GM11168 (cell line): ENCODE results near the gene NDUFS3.
"Not testable (repeated sequence)": the region's sequence is repeated elsewhere in the genome, so short reads cannot be mapped to it uniquely, and the experiment has no call there.

ENCODE experiments used
- in situ Hi-C: fragments of 300-500 bp; cut with MboI; formaldehyde crosslinking; loops from one replicate; pipeline ENCODE4 v1.12.0; 2022; ENCODE audit warnings: low sequenced_read_pairs; ENCODE audit not compliant: unreplicated experiment

Gene NDUFS3

DNA sequence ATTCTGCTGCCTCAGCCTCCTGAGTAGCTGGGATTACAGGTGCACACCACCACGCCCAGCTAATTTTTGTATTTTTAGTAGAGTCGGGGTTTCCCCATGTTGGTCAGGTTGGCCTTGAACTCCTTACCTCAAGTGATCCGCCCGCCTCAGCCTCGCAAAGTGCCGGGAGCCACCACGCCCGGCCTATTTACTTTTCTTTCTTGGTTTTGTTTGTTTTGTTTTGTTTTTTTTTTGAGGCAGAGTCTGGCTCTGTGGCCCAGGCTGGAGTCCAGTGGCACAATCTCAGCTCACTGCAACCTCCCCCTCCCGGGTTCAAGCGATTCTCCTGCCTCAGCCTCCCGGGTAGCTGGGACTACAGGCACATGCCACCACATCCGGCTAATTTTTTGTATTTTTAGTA is 21.9 kb upstream of the NDUFS3 start:
- in situ Hi-C loops, result not testable (repeated sequence)

DNA sequence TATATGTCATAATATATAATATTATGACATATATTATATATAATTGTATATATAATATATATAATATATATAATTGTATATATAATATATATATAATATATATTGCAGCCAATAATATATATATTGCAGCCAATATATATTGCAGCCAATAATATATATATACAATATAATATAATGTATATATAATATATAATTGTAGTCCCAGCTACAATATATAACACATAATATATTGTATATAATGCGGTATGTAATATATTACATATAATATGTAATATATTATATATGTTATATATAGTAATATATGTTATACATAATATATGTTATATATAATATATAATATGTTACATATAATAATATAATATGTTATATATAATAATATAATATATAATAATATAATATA is 20.2 kb upstream of the NDUFS3 start:
- in situ Hi-C loops, result no loop called here

DNA sequence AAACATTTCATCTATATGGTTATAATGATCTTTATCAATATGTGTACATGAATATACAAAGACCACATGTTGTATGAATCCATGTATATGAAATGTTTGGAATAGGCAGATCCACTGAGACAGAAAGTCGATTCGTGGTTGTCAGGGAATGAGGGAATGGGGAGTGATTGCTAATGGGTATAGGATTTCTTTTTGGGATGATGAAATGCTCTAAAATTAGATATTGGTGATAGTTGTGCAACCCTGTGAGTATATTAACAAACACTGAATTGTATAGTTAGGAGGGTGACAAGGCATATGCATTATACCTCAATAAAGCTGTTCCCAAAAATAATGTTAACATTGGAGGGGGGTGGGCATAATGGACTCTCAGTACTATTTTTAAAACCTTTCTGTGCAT is 18.4 kb upstream of the NDUFS3 start:
- in situ Hi-C loops, result no loop called here

DNA sequence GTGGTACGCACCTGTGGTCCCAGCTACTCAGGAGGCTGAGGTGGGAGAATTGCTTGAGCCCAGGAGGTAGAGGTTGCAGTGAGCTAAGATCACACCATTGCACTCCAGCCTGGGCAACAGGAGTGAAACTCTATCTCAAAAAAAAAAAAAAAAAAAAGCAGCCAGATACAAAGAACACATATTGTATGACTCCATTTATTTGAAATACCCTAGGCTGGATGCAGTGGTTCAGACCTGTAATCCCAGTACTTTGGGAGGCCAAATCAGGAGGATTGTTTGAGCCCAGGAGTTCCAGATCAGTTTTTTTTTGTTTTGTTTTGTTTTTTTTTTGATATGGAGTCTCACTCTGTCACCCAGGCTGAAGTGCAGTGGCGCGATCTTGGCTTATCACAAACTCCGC is 16.5 kb upstream of the NDUFS3 start:
- in situ Hi-C loops, result not testable (repeated sequence)

DNA sequence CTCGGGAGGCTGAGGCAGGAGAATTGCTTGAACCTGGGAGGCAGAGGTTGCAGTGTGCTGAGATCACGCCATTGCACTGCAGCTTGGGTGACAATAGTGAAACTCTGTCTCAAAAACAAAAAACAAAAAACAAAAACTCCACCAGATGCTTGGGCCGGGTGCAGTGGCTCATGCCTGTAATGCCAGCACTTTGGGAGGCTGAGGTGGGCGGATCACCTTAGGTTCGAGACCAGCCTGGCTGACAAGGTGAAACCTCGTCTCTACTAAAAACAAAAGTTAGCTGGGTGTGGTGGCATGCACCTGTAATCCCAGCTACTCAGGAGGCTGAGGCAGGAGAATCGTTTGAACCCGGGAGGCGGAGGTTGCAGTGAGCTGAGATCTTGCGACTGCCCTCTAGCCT is 14.5 kb upstream of the NDUFS3 start:
- in situ Hi-C loops, result not testable (repeated sequence)

DNA sequence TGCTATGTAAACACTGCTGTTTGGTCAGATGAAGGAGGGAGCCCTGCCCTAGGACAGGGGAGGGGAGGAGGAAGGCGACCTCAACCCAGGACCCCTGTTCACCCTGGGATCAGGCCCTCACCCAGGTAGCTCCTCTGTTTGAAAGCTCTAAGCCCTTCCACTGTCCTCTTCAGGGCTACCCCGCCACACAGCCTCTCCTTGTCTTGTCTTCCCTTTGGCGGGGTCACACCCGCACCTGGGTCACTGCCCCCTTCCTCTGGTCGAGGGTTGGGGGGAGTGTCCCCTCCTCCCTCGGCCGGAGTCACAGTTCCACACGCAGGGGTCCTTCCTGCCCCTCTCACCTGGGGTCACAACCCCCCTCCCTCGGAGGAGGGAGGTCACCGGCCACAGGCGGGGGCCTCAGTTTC is 13.9 kb upstream of the NDUFS3 start:
- in situ Hi-C loops, result no loop called here

DNA sequence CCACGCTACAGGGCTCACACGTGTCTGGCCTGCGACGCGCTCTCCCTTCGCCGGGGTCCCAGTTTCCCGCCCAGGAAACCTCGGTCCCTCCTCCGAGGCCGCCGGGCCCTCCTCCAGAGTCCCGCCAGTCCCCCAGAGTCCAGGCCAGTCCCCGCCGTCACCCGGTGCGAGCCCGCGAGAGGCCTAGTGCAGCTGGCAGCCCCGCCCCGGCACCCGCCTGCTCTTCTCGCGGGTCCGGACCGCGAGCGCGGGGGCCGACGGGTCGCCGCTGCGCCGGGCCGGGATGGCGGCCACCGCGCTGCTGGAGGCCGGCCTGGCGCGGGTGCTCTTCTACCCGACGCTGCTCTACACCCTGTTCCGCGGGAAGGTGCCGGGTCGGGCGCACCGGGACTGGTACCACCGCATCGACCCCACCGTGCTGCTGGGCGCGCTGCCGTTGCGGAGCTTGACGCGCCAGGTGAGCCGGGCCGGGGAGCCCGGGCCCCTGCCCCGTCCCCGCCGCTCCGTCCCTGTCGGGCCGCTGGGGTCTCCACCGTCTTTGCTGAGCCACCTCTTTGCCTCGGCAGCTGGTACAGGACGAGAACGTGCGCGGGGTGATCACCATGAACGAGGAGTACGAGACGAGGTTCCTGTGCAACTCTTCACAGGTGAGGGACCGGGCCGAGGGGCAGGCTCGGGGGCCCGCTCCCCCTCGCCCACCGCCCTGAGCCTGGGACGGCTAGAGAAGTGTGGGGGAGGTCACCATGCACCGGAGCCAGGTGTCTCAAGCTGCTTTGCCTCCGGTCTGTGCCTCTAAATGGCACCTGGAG is 13.3 kb upstream of the NDUFS3 start, which contains the start of gene PTPMT1:
Gene PTPMT1, plus strand, starts transcription at position 260 of the 809 bp plus-strand sequence. Its CDS starts 24 bp downstream, at position 284.
- in situ Hi-C loops, result no loop called here

DNA sequence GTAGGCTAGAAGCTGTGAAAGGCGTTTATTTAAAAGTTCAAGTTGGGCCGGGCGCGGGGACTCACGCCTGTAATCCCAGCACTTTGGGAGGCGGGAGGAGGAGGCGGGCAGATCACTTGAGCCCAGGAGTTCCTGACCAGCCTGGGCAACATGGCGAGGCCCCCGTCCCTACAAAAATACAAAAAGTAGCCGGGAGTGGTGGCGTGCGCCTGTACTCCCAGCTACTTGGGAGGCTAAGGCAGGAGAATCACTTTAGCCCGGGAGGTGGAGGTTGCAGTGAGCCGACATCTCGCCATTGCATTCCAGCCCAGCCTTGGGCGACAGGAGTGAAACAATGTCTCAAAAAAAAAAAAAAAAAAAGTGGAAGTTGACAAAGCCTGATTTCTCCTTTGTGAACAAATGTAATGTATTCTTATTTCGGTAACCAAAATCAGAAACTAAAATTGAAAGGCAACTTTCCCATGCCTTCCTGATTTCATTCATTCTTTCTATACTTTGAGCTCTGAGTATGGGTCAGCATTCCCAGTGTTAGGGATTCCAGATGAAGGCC is 12.7 kb upstream of the NDUFS3 start:
- in situ Hi-C loops, result no loop called here

DNA sequence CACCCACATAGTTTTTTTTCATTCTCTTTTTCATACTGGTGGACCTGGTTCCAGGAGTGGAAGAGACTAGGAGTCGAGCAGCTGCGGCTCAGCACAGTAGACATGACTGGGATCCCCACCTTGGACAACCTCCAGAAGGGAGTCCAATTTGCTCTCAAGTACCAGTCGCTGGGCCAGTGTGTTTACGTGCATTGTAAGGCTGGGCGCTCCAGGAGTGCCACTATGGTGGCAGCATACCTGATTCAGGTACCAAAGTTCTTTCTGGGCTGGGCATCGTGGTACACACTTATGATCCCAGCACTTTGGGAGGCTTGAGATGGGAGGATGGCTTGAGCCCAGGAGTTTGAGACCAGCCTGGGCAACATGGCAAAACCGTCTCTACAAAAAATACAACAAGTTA is 9.2 kb upstream of the NDUFS3 start:
- in situ Hi-C loops, result no loop called here

DNA sequence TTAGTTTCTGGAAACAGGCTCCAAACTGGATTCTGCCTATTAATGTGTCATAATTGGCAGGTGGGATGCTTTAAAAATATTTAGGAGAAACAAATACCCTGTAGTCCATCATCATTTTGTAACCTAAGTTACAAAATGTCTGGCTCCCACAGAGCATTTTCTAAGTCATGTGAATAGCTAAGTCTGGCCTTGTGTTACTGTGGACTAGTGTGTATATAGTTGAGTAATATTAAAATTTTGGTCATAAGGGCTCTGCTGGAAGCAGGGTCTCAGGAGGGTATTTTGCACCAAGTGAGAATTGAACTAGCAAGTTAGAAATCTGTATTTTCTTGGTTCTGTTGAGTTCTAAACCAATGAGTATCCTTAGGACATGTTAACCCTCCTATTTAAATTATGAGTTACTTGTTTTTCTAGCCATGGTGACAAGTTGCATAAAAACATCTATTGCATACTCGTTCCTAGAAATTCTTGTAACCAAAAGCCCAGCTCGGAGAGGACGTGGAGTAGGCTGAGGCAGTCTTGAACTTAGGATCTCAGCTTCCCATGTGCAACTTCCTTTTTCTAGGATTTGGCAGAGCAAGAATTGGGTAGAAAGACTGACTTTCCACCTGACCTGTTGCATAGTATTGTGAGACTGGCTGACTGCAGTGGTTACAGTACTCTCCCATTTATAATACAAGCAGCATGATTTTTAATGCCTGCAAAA is 8.1 kb upstream of the NDUFS3 start:
- in situ Hi-C loops, result no loop called here

DNA sequence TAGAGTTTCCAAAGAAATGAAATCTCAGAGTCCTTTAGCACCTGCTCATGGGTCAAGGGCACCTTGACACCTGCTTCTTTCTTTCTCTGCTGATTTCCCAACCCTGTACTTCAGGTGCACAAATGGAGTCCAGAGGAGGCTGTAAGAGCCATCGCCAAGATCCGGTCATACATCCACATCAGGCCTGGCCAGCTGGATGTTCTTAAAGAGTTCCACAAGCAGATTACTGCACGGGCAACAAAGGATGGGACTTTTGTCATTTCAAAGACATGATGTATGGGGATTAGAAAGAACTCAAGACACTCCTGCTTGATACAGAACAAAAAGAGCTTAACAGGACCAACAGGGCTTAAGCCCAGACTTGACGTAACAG is 7.5 kb upstream of the NDUFS3 start:
- in situ Hi-C loops, result no loop called here

DNA sequence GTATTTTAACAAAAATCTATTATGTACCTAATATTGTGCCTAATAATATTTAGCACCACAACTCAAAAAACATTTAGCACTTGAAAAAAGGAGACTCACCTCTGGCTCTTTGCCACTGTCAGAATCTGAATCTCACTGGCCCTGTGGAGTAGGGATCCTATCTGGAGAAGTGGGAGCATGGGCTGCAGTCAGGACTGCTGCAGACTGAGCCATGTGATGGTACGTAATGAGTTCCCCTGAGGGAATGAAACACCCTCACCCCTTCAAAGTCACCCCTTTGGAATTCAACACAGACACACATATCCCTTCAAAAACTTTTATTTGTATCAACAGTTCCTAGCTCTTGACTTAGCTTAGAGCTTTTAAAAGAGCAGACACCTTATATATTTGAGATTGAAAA is 7.0 kb upstream of the NDUFS3 start:
- in situ Hi-C loops, result no loop called here

DNA sequence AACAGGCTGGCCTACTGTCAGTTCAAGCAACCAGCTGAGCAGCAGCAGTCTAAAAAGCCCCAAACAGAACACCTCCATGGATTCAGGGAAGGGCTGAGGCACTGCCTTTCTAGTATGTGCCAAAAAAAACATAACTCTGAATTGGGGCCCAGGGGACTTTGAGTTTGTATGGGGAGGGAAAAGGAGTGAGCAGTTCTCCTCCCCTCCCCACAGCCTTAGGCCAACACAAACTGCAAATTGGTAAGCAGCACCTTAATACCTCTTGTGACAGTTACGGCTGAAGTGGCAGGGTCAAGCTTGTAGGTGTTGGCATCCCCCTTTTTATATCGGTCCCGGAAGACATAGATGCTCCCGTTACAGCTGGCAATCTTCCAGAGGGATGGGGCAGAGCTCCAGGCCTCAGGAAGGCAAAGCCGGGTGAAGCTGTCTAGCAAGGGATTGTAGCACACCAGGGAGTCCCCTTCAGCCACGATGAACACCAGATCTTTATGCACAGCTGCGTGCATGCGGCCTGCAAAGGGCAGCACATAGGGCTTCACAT is 6.1 kb upstream of the NDUFS3 start:
- in situ Hi-C loops, result no loop called here

DNA sequence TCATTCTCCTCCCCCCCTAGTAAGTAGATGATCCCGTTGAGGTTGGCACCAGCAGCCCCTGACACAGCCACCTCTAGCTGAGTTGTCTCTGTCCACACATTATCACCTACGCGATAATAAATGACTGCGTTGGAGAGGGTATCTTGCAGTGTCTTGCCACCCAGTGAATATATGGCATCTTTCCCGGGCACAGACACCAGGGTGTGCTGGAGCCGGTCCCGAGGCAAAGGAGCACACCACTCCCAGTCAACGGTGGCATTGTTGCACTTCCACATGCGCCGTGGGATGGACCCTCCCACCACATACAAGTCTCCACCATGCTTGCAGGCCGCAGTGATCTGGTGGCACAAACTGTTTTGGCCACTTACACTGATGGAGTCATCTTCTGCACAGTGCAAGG is 5.6 kb upstream of the NDUFS3 start:
- in situ Hi-C loops, result no loop called here

DNA sequence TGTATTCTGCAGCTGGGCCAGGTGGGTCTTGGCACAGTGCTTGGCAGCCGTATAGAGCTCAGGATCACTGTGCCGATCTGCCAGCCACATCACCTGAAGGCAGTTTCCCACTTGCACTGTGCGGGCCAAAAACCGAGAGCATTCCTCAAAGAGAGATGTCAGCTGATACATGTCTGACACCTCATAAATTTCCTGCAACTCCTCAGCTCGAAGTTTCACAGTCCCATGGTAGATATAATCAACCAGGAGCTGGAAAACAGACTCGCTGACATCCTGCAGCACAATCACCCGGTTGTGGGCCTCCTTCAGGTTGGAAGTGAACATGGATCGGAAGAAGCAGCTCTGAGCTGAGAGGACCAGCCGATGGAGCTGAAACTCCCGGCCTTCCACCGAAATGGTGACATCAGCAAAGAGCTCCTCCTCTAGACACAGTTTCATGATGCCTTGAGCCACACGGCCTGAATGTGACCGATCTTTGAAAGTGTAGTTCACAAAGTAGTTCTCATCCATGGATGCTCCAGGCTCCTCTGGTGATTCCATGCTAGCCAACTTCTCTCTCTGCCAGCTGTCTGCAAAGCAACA is 1.3 kb upstream of the NDUFS3 start:
- in situ Hi-C loops, result no loop called here

DNA sequence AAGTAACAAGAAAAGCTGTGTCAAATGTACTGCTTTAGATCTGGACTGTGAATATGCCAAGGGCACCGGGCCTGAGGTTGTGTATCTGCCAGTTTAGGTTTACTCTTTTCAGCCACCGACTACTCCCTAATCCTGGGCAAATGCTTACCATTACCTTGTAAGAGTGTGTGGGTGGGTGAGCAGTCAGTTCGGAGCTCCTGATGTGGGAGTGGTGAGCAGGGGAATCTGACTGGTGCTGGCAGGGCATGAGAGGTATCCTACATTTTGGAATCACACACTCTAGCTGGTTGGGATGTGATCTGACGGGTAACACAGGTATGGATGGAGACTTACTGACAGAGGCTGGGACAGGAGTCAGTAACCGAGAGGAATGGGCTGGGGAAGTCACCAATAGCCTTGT is 5.0 kb downstream of the NDUFS3 start:
- in situ Hi-C loops, result no loop called here

DNA sequence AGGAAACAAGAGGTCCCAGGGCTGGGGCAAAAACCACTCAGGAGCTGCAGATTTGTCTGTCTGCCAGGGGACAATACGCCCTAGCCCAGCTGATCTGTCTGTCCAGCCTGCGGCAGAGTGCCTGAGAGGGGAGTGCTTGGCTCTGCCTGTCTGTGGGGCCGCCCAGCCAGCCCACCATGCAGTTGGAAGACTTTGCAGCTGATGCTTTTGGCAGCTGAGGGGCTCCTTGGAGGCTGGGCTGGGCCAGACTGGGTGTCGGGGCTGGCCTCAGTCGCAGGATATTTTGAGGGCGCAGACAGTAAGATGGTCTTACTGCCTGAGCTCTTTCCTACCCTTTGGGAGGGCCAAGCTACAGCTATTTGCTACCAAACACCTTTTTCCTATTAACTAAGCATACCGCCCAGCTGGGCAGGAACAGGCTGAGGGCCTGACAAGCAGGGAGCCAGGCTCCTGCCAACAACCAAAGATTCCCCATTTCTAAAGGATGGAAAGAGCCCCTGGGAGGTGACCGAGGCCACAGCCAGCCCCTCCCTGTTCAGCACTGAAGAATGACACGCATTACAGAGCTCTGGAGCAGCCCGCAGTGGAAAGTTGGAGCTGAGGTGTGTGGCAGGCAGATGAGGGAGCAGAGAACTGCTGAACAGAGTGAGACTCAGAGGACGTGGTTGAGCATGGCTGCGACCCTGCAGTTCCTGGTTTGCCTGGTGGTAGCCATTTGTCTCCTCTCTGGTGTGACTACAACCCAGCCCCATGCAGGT is 7.4 kb downstream of the NDUFS3 start, which contains the start of gene FAM180B:
Gene FAM180B, plus strand, starts transcription at position 581 of the 758 bp plus-strand sequence. Its CDS starts 91 bp downstream, at position 672.
- in situ Hi-C loops, result no loop called here

DNA sequence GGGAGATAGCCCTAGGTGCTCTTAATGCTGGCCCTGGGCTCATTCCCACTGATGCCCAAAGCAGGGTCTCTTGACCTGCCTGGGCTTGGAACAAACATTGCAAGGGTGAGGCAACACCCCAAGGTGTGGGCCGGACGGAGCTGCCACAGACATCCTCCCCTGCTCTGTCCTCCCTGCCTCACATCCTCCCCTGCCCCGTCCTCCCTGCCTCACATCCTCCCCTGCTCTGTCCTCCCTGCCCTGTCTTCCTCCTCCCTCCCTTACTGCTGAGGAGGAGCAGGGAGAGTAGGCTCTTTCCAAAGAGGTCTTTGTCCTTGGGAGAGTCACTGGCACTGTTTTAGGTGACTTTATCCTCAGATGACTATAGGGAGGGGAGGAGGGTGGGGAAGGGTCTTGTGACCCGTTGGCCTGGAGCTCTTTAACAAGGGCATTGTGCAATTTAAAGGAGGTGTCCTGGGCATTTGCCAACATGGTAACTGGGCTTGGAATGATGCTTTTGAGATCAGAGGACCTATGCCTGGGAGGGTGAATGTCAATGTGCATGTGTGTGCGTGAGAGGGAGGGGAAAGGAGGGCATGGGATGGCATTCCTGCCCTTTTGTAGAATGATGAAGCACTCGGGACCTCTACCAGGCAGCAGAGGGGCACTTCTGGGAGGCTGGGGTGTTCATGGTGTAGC is 8.3 kb downstream of the NDUFS3 start:
- in situ Hi-C loops, result no loop called here

DNA sequence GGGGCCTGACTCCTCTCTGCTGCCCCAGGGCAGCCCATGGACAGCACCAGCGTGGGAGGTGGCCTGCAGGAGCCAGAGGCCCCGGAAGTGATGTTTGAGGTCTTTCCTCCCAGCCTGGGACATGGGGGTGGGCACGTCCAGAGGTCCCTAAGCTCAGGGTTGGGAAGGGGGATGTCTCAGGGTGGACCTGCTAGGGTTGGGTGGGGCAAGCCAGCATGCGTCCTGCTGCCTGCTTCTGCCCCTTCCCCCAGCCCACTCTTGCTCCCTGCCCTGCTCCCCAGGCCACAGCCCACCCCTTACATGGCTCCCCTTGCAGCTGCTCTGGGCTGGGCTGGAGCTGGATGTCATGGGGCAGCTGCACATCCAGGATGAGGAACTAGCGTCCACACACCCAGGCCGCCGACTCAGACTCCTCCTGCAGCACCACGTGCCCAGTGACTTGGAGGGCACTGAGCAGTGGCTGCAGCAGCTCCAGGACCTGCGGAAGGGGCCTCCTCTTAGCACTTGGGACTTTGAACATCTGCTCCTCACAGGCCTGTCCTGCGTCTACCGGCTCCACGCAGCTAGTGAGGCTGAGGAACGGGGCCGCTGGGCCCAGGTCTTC is 9.0 kb downstream of the NDUFS3 start:
- in situ Hi-C loops, result no loop called here
